Measurements from ENCODE around the gene ATAD3A. TPM values are rescaled to one million over a fixed set of nuclear protein-coding genes. Genes with fewer than 3 reads are reported as not detected.

ATAD3A gene
- total RNA-seq, 1 experiment from 2014 or later, result 71.2 TPM

GRCh38 chr1:1540818-1541628, 29.1 kb downstream of the ATAD3A start (continued):
- TF ChIP-seq ZNF263 (CRISPR knock-in tag; IDR thresholded peaks at IDR 0.05; ENCODE audit: low read depth) (0 out of 2 replicates have a peak, but pooled peaks have one; percentile 2), JAZF1 (CRISPR knock-in tag; IDR thresholded peaks at IDR 0.05) (no peak), NR2C2 (CRISPR knock-in tag; IDR thresholded peaks at IDR 0.05) (peak; percentile 10; the same call in 1 of the 2 replicates), MYBL2 (CRISPR knock-in tag; IDR thresholded peaks at IDR 0.05) (no peak; the same call in 1 of the 2 replicates), CBFB (CRISPR knock-in tag; IDR thresholded peaks at IDR 0.05; ENCODE audit: low read depth) (no peak), TEAD4 (CRISPR knock-in tag; IDR thresholded peaks at IDR 0.05) (no peak), ZNF138 (CRISPR knock-in tag; conservative IDR thresholded peaks at IDR 0.05) (no peak), ZNF425 (CRISPR knock-in tag; conservative IDR thresholded peaks at IDR 0.05) (no peak), NFE2L1 (CRISPR knock-in tag; IDR thresholded peaks at IDR 0.05) (no peak), NFATC4 (CRISPR knock-in tag; IDR thresholded peaks at IDR 0.05) (no peak), JUN (CRISPR knock-in tag; IDR thresholded peaks at IDR 0.05) (no peak), MXD4 (CRISPR knock-in tag; IDR thresholded peaks at IDR 0.05; ENCODE audit: borderline replicate concordance) (no peak), NR1H2 (CRISPR knock-in tag; IDR thresholded peaks at IDR 0.05) (no peak), HMGA2 (CRISPR knock-in tag; IDR thresholded peaks at IDR 0.05) (no peak), ZBTB43 (CRISPR knock-in tag; IDR thresholded peaks at IDR 0.05) (no peak), SOX15 (CRISPR knock-in tag; IDR thresholded peaks at IDR 0.05) (no peak), ZNF281 (CRISPR knock-in tag; IDR thresholded peaks at IDR 0.05) (no peak), ZNF423 (CRISPR knock-in tag; IDR thresholded peaks at IDR 0.05) (no peak), NFYB (CRISPR knock-in tag; conservative IDR thresholded peaks at IDR 0.05; ENCODE audit: low read depth) (no peak)
- TF ChIP-seq, protein P1, sequence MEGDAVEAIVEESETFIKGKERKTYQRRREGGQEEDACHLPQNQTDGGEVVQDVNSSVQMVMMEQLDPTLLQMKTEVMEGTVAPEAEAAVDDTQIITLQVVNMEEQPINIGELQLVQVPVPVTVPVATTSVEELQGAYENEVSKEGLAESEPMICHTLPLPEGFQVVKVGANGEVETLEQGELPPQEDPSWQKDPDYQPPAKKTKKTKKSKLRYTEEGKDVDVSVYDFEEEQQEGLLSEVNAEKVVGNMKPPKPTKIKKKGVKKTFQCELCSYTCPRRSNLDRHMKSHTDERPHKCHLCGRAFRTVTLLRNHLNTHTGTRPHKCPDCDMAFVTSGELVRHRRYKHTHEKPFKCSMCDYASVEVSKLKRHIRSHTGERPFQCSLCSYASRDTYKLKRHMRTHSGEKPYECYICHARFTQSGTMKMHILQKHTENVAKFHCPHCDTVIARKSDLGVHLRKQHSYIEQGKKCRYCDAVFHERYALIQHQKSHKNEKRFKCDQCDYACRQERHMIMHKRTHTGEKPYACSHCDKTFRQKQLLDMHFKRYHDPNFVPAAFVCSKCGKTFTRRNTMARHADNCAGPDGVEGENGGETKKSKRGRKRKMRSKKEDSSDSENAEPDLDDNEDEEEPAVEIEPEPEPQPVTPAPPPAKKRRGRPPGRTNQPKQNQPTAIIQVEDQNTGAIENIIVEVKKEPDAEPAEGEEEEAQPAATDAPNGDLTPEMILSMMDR (IDR thresholded peaks at IDR 0.05), result no peak
- TF ChIP-seq, protein P2, sequence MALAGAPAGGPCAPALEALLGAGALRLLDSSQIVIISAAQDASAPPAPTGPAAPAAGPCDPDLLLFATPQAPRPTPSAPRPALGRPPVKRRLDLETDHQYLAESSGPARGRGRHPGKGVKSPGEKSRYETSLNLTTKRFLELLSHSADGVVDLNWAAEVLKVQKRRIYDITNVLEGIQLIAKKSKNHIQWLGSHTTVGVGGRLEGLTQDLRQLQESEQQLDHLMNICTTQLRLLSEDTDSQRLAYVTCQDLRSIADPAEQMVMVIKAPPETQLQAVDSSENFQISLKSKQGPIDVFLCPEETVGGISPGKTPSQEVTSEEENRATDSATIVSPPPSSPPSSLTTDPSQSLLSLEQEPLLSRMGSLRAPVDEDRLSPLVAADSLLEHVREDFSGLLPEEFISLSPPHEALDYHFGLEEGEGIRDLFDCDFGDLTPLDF (CRISPR knock-in tag; IDR thresholded peaks at IDR 0.05), result peak; percentile 80; the same call in 1 of the 2 replicates
- TF ChIP-seq, protein P3, sequence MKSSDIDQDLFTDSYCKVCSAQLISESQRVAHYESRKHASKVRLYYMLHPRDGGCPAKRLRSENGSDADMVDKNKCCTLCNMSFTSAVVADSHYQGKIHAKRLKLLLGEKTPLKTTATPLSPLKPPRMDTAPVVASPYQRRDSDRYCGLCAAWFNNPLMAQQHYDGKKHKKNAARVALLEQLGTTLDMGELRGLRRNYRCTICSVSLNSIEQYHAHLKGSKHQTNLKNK (CRISPR knock-in tag; IDR thresholded peaks at IDR 0.05), result no peak
- TF ChIP-seq, protein P4, sequence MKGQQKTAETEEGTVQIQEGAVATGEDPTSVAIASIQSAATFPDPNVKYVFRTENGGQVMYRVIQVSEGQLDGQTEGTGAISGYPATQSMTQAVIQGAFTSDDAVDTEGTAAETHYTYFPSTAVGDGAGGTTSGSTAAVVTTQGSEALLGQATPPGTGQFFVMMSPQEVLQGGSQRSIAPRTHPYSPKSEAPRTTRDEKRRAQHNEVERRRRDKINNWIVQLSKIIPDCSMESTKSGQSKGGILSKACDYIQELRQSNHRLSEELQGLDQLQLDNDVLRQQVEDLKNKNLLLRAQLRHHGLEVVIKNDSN (CRISPR knock-in tag; IDR thresholded peaks at IDR 0.05), result no peak
- TF ChIP-seq, protein P5, sequence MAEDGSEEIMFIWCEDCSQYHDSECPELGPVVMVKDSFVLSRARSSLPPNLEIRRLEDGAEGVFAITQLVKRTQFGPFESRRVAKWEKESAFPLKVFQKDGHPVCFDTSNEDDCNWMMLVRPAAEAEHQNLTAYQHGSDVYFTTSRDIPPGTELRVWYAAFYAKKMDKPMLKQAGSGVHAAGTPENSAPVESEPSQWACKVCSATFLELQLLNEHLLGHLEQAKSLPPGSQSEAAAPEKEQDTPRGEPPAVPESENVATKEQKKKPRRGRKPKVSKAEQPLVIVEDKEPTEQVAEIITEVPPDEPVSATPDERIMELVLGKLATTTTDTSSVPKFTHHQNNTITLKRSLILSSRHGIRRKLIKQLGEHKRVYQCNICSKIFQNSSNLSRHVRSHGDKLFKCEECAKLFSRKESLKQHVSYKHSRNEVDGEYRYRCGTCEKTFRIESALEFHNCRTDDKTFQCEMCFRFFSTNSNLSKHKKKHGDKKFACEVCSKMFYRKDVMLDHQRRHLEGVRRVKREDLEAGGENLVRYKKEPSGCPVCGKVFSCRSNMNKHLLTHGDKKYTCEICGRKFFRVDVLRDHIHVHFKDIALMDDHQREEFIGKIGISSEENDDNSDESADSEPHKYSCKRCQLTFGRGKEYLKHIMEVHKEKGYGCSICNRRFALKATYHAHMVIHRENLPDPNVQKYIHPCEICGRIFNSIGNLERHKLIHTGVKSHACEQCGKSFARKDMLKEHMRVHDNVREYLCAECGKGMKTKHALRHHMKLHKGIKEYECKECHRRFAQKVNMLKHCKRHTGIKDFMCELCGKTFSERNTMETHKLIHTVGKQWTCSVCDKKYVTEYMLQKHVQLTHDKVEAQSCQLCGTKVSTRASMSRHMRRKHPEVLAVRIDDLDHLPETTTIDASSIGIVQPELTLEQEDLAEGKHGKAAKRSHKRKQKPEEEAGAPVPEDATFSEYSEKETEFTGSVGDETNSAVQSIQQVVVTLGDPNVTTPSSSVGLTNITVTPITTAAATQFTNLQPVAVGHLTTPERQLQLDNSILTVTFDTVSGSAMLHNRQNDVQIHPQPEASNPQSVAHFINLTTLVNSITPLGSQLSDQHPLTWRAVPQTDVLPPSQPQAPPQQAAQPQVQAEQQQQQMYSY (CRISPR knock-in tag; IDR thresholded peaks at IDR 0.05), result no peak
